Heart left ventricle (tissue), 16 donors: ENCODE results near the gene LMBR1. TPM values are rescaled to one million over a fixed set of nuclear protein-coding genes. Genes with fewer than 3 reads are reported as not detected.

Source experiments
- ATAC-seq, 4 donors: fragments of 200-7000 bp; cut with Tn5 transposase; one replicate each; pipeline ENCODE4 v1.9.1; 2020 to 2022; ENCODE audit warnings: moderate library complexity in 4 of 4, mild to moderate bottlenecking in 3 of 4, moderate number of reproducible peaks in 1 of 4
- DNase-seq, 5 donors: peaks; one replicate each; pipeline ENCODE4 v3.0.0-alpha.2; 2020
- H3K27ac ChIP-seq, 12 donors: fragments of 200-600 bp; sonication (generic) in 4 of 12; one replicate each; pipeline versions ENCODE4 v1.5.0 to v1.8.0; 2016 to 2022; ENCODE audit warnings: mild to moderate bottlenecking in 2 of 12
- H3K27me3 ChIP-seq, 9 donors: fragments of 200-600 bp; sonication (generic) in 2 of 9; one replicate each; pipeline versions ENCODE4 v1.5.1 to v1.8.0; 2016 to 2022; ENCODE audit warnings: mild to moderate bottlenecking in 3 of 9
- H3K36me3 ChIP-seq, 9 donors: fragments of 200-600 bp; sonication (generic) in 2 of 9; one replicate each; pipeline versions ENCODE4 v1.5.0 to v1.8.0; 2018 to 2022; ENCODE audit warnings: mild to moderate bottlenecking in 2 of 9
- H3K4me1 ChIP-seq, 12 donors: fragments of 200-600 bp; sonication (generic) in 4 of 12; one replicate each; pipeline versions ENCODE4 v1.5.0 to v1.8.0; 2016 to 2022; ENCODE audit warnings: mild to moderate bottlenecking in 3 of 12
- H3K4me3 ChIP-seq, 12 donors: fragments of 200-600 bp; sonication (generic) in 4 of 12; one replicate each; pipeline versions ENCODE4 v1.5.0 to v1.8.0; 2017 to 2022; ENCODE audit warnings: mild to moderate bottlenecking in 9 of 12, moderate library complexity in 4 of 12
- H3K9me3 ChIP-seq, 12 donors: fragments of 200-600 bp; sonication (generic) in 4 of 12; one replicate each; pipeline versions ENCODE4 v1.5.0 to v1.8.0; 2016 to 2022; ENCODE audit warnings: mild to moderate bottlenecking in 1 of 12
- POLR2A ChIP-seq, 2 donors: fragments of 450-650 bp; IDR thresholded peaks; one replicate each; pipeline ENCODE4 v1.6.1; 2017; ENCODE audit warnings: antibody characterized with exemption in 2 of 2, mild to moderate bottlenecking in 2 of 2, moderate library complexity in 2 of 2
- WGBS, 4 donors: extraction: QIAGEN DNeasy Blood & Tissue Kit in 2 of 4; methylation state at CpG; one replicate each; pipeline versions ENCODE4 v1.1.5 to v1.1.7; 2013 to 2018; 5-methylcytosine and 5-hydroxymethylcytosine counted together
- intact Hi-C, 10 donors: fragments of 100-400 bp; cut with DNase I; formaldehyde crosslinking; loops; one replicate each; pipeline versions ENCODE4 v1.11.1 to v1.14.2; 2022
- polyA plus RNA-seq, 2 donors: library from polyadenylated mRNA; stranded (reverse); fragments of 200-250 nt; gene quantifications; one replicate each; pipeline ENCODE4 v1.2.3, GENCODE V29; 2013
- total RNA-seq, 9 donors: library from RNA; depleted of rRNA in 2 of 9; stranded (reverse); fragments of >200 nt in 2 of 9; fragmentation: NEBNext Ultra II Directional in 3 of 9; extraction: Animal tissue kit (Norgen Biotek cat#: 25700) in 3 of 9; gene quantifications; one replicate each; pipeline versions ENCODE4 v1.1.0 to v1.2.4, GENCODE V29; 2016 to 2023
- TF ChIP-seq, protein P1 (sequence below), 12 donors: fragments of 200-600 bp; sonication (generic) in 4 of 12; IDR thresholded peaks; one replicate each; pipeline versions ENCODE4 v1.5.0 to v1.8.0; 2018 to 2022; ENCODE audit warnings: antibody characterized with exemption in 12 of 12, mild to moderate bottlenecking in 5 of 12
- donor health status: ischemic (EF 13 %, LVEDD 7.1; RV severe dilation, severe dysfunction).
- donor health status: healthy with polysubstance abuse.
- donor health status: DM: no; HTN: yes; CAD: no.
- donor health status: DM: no; HTN: no; CAD: no.
- donor health status: ischemic (EF 25% LVEDD 6.9; RV normal size, moderate dysfunction).
- donor health status: ischemic (EF 25% LVEDD 5.7; RV mildly dilated, moderate dysfunction).
- donor health status: healthy.
- donor health status: DM: yes; HTN: yes; CAD: no.
- donor health status: ischemic (EF 35%, LVEDD 5.7; RV mildly dilated, moderate dysfunction).
- donor health status: nonischemic (EF 11% LVEDD 7.7; RV severe dilation, severe dysfunction).
- donor health status: DM: yes; HTN: yes; CAD: no.
- donor health status: PGD.
- donor health status: ischemic (EF 29% LVEDD 5.4; RV normal size, mild dysfunction).
- donor health status: nonischemic (EF 23%, LVEDD 6.1; RV moderate dilation, normal function).

LMBR1 gene
- total and polyA plus RNA-seq, 11 donors = 5.8 to 51.9 (median 37.1) TPM

DNA sequence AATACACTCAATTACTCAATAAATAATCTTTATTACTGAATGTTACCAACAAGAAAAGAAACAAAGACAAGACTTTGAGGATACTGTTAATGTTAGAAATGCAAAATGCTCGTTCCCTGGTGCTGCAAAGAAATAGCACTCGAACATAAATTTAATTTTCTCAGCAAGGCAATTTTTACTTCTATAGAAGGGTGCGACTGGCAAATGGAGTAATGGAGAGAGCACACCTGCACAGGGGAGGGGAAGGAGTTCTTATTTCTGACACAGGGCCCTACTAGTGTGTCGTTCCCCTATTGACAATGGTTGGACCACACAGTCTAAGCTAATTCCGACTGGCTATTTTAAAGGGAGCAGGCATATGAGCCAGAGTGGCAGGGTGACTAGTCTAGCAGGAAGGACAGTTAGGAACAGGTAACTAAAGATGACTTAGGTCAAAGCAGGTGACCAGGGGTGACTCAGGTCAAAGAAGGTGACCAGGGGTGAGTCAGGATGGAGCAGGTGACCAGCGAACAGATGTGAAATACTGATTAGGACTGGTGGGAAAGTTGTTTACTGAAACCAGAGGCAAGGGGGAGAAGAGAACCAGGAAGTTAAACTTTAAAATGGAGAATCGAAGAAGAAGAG, 133.3 kb downstream of the LMBR1 start:
- H3K4me1 ChIP-seq = peaks cover 0 to 4% (median 0%) of the 10 kb centered on the region in 12 donors
- H3K9me3 ChIP-seq = no peaks in the 10 kb centered on the region
- 85 to 98% (median 97%) methylated on average over 7 of the region's 7 CpGs for WGBS, 4 donors
- TF ChIP-seq, protein P1, sequence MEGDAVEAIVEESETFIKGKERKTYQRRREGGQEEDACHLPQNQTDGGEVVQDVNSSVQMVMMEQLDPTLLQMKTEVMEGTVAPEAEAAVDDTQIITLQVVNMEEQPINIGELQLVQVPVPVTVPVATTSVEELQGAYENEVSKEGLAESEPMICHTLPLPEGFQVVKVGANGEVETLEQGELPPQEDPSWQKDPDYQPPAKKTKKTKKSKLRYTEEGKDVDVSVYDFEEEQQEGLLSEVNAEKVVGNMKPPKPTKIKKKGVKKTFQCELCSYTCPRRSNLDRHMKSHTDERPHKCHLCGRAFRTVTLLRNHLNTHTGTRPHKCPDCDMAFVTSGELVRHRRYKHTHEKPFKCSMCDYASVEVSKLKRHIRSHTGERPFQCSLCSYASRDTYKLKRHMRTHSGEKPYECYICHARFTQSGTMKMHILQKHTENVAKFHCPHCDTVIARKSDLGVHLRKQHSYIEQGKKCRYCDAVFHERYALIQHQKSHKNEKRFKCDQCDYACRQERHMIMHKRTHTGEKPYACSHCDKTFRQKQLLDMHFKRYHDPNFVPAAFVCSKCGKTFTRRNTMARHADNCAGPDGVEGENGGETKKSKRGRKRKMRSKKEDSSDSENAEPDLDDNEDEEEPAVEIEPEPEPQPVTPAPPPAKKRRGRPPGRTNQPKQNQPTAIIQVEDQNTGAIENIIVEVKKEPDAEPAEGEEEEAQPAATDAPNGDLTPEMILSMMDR (IDR thresholded peaks at IDR 0.05) = no peak
- no peak for TF ChIP-seq POLR2A (IDR thresholded peaks at IDR 0.05)
- H3K4me3 ChIP-seq = no peak overlapping the region
- peaks cover 0 to 44% (median 15%) of the 10 kb centered on the region in 9 donors for H3K36me3 ChIP-seq
- no peak overlapping the region for H3K27ac ChIP-seq
- no peak for ATAC-seq
- no peaks in the 10 kb centered on the region for H3K27me3 ChIP-seq
- intact Hi-C loops = loop anchor here in 4 of 10 donors (5.0 to 10.0 kb wide), 4 partner anchors 285 to 965 kb away; no protein-coding TSS in a partner anchor
- no peak for DNase-seq

GRCh38 chr7:156759143-156759542, 133.8 kb downstream of the LMBR1 start:
- ATAC-seq = no peak
- TF ChIP-seq, protein P1 (IDR thresholded peaks at IDR 0.05) = no peak
- no peak for TF ChIP-seq POLR2A (IDR thresholded peaks at IDR 0.05)
- WGBS, 4 donors = 95 to 99% (median 98%) methylated on average over 2 of the region's 2 CpGs

DNA sequence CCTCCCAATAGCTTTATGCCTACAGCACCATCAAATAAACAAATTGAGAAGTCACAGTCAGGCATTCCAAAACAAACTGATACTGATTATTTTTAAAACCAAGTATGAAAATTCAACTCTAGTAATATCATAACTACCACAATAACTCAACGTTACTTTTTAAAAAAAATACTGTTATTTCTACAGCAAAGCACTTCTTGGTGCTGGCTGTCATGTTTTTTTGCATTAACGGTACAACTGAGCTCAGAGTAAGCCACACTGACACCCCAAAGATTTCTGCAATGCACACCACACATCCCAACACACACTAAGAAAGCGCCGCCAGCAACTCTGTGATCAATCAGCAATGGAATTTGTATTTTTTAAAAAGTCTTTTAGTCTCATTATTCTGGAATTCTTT, 138.8 kb downstream of the LMBR1 start:
- no peak for DNase-seq
- no peaks in the 10 kb centered on the region for H3K4me1 ChIP-seq
- TF ChIP-seq POLR2A (IDR thresholded peaks at IDR 0.05) = no peak
- TF ChIP-seq, protein P1 (IDR thresholded peaks at IDR 0.05) = no peak
- 93 to 97% (median 95%) methylated on average over 4 of the region's 4 CpGs for WGBS, 4 donors
- peaks cover 0 to 47% (median 6%) of the 10 kb centered on the region in 9 donors for H3K36me3 ChIP-seq
- ATAC-seq = no peak
- H3K27ac ChIP-seq = no peak overlapping the region
- intact Hi-C loops = no loop called here
- H3K9me3 ChIP-seq = no peaks in the 10 kb centered on the region
- no peak overlapping the region for H3K4me3 ChIP-seq
- H3K27me3 ChIP-seq = no peaks in the 10 kb centered on the region

More at GRCh38 chr7:156759143-156759542, 133.8 kb downstream of the LMBR1 start:
- DNase-seq = no peak
- peaks cover 0 to 4% (median 0%) of the 10 kb centered on the region in 12 donors for H3K4me1 ChIP-seq
- H3K27ac ChIP-seq = no peak overlapping the region
- peaks cover 0 to 46% (median 15%) of the 10 kb centered on the region in 9 donors for H3K36me3 ChIP-seq
- no peaks in the 10 kb centered on the region for H3K27me3 ChIP-seq
- no peak overlapping the region for H3K4me3 ChIP-seq
- no peaks in the 10 kb centered on the region for H3K9me3 ChIP-seq
- intact Hi-C loops = no loop called here

- no peaks in the 10 kb centered on the region for H3K27me3 ChIP-seq
- no peaks in the 10 kb centered on the region for H3K4me1 ChIP-seq
- H3K27ac ChIP-seq = no peak overlapping the region
- peaks cover 0 to 47% (median 6%) of the 10 kb centered on the region in 9 donors for H3K36me3 ChIP-seq
- no peak overlapping the region for H3K4me3 ChIP-seq
- no peak for DNase-seq
- H3K9me3 ChIP-seq = no peaks in the 10 kb centered on the region
- 84 to 92% (median 87%) methylated on average over 7 of the region's 7 CpGs for WGBS, 4 donors
- ATAC-seq = no peak
- intact Hi-C loops = no loop called here
- TF ChIP-seq, protein P1 (IDR thresholded peaks at IDR 0.05) = no peak
- no peak for TF ChIP-seq POLR2A (IDR thresholded peaks at IDR 0.05)
Measured at GRCh38 chr7:156753630-156754029, 139.4 kb downstream of the LMBR1 start.
